ENCODE results near the gene ANXA4. TPM values are rescaled to one million over a fixed set of nuclear protein-coding genes. Genes with fewer than 3 reads are reported as not detected.
A peak's percentile ranks its signal among the peaks of the same experiment; 100 is the strongest.

Gene ANXA4
- total RNA-seq, 4 donors from 2014 or later: 33.3 to 125 (median 99.4) TPM

- no peaks in the 10 kb centered on the region for H3K27me3 ChIP-seq
- peak overlapping the region; percentile 69 to 83 (median 78) for H3K27ac ChIP-seq
- DNase-seq: peak; percentile 47
- H3K9me3 ChIP-seq: no peaks in the 10 kb centered on the region
- intact Hi-C loops (cut with DNase I; ENCODE audit: low total_unique reads): no loop called here
- H3K36me3 ChIP-seq: peaks cover 0 to 5% (median 0%) of the 10 kb centered on the region in 4 donors
- H3K4me1 ChIP-seq: peaks cover 7 to 55% (median 32%) of the 10 kb centered on the region in 4 donors
- in situ Hi-C loops (cut with MboI; ENCODE audit: low pct_ligation_motif_present in 1 of 4, low pct_unique_long_range_greater_than_20kb in 1 of 4, low sequenced_read_pairs in 3 of 4): no loop called here
- peak in 1 of 3 donors; percentile 44 for TF ChIP-seq POLR2AphosphoS5 (IDR thresholded peaks at IDR 0.05)
- no peak for TF ChIP-seq POLR2A (IDR thresholded peaks at IDR 0.05)
- H3K4me3 ChIP-seq: peak overlapping the region in 1 of 4 donors; percentile 6
- 42 to 47% methylated on average over 5 of the region's 5 CpGs for WGBS, 2 donors (ENCODE audit: low coverage in 1 of 2)
Measured at GRCh38 chr2:69781321-69782248, 39.7 kb downstream of the ANXA4 start.

DNA sequence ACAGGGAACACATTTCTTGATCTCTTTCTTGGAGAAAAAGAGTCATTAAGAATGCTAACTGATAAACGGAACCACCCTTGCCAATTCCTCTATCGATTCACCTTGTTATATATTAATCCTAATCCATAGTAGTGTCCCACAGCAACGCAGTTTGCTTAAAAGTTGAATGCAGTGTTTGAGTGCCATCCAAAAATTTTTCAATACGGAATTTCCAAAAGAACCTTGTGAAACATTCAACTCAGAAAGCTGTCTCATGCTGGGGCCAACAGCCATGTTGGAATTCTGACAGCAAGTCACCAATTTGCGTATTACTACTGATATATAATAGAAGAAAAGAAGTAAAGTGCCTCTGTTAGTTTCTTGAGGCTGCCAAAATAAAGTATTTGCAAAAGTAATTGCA lies 42.3 kb downstream of the ANXA4 start:
- no peaks in the 10 kb centered on the region for H3K27me3 ChIP-seq
- TF ChIP-seq POLR2A (IDR thresholded peaks at IDR 0.05) (no peak), POLR2AphosphoS5 (IDR thresholded peaks at IDR 0.05) (no peak), EP300 (IDR thresholded peaks at IDR 0.05; ENCODE audit: low read depth) (no peak), CTCF (IDR thresholded peaks at IDR 0.05) (no peak)
- H3K4me1 ChIP-seq: peaks cover 7 to 40% (median 29%) of the 10 kb centered on the region in 4 donors
- no peaks in the 10 kb centered on the region for H3K9me3 ChIP-seq
- intact Hi-C loops (cut with DNase I; ENCODE audit: low total_unique reads): no loop called here
- no peak overlapping the region for H3K4me3 ChIP-seq
- peaks cover 0 to 5% (median 0%) of the 10 kb centered on the region in 4 donors for H3K36me3 ChIP-seq
- DNase-seq: no peak
- H3K27ac ChIP-seq: no peak overlapping the region
- WGBS, 2 donors (ENCODE audit: low coverage in 1 of 2): 92 to 94% methylated on average over 5 of the region's 5 CpGs
- in situ Hi-C loops (cut with MboI; ENCODE audit: low pct_ligation_motif_present in 1 of 4, low pct_unique_long_range_greater_than_20kb in 1 of 4, low sequenced_read_pairs in 3 of 4): no loop called here

DNA sequence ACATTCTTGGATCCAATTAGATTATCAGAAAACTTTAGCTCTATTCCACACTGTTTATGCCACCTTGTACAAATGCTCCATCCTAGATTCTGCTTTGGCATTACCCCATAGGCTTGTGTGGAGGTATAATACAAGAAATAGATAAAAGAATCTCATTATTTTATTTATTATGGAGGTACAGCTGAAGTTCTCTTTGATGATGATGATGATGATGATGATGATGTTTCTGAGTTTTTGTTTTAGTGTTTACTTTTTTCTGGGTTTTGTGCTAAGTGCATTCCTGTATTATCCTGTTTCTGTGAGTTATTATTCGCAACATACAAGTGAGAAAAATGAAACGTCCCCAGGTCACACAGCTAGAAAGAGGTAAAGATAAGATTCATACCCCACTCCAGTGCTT lies 43.4 kb downstream of the ANXA4 start:
- Histone ChIP-seq H3K27ac (no peak overlapping the region), H3K36me3 (peaks cover 0 to 5% (median 0%) of the 10 kb centered on the region in 4 donors), H3K9me3 (no peaks in the 10 kb centered on the region), H3K4me3 (no peak overlapping the region), H3K4me1 (peaks cover 7 to 40% (median 29%) of the 10 kb centered on the region in 4 donors), H3K27me3 (no peaks in the 10 kb centered on the region)
- no peak for DNase-seq
- intact Hi-C loops (cut with DNase I; ENCODE audit: low total_unique reads) (no loop called here), in situ Hi-C loops (cut with MboI; ENCODE audit: low pct_ligation_motif_present in 1 of 4, low pct_unique_long_range_greater_than_20kb in 1 of 4, low sequenced_read_pairs in 3 of 4) (no loop called here)
- WGBS, 2 donors (ENCODE audit: low coverage in 1 of 2): 94 to 95% methylated on average over 2 of the region's 2 CpGs
- TF ChIP-seq EP300 (IDR thresholded peaks at IDR 0.05; ENCODE audit: low read depth) (no peak), POLR2AphosphoS5 (IDR thresholded peaks at IDR 0.05) (no peak), POLR2A (IDR thresholded peaks at IDR 0.05) (no peak), CTCF (IDR thresholded peaks at IDR 0.05) (no peak)

GRCh38 chr2:69786052-69786560 lies 44.2 kb downstream of the ANXA4 start:
- Histone ChIP-seq H3K4me1 (peaks cover 4 to 40% (median 24%) of the 10 kb centered on the region in 4 donors), H3K9me3 (no peaks in the 10 kb centered on the region), H3K27ac (no peak overlapping the region), H3K4me3 (no peak overlapping the region), H3K27me3 (no peaks in the 10 kb centered on the region), H3K36me3 (peaks cover 0 to 5% (median 0%) of the 10 kb centered on the region in 4 donors)
- no peak for DNase-seq
- intact Hi-C loops (cut with DNase I; ENCODE audit: low total_unique reads): no loop called here
- 82 to 90% methylated on average over 3 to 4 of the region's 4 CpGs for WGBS, 2 donors (ENCODE audit: low coverage in 1 of 2)
- in situ Hi-C loops (cut with MboI; ENCODE audit: low pct_ligation_motif_present in 1 of 4, low pct_unique_long_range_greater_than_20kb in 1 of 4, low sequenced_read_pairs in 3 of 4): no loop called here
- TF ChIP-seq CTCF (IDR thresholded peaks at IDR 0.05): no peak
- no peak for TF ChIP-seq EP300 (IDR thresholded peaks at IDR 0.05; ENCODE audit: low read depth)
- no peak for TF ChIP-seq POLR2A (IDR thresholded peaks at IDR 0.05)
- TF ChIP-seq POLR2AphosphoS5 (IDR thresholded peaks at IDR 0.05): no peak
